GM12878 (cell line): Measurements from ENCODE around the gene CPB2. TPM values are rescaled to one million over a fixed set of nuclear protein-coding genes. Genes with fewer than 3 reads are reported as not detected.
A peak's percentile ranks its signal among the peaks of the same experiment; 100 is the strongest.

Experiments
- BHLHE40 ChIP-seq, 2 experiments: fragments of 450-650 bp in 1 of 2; IDR thresholded peaks; 2 replicates each; pipeline ENCODE4 v1.6.1; 2011 to 2017; ENCODE audit warnings: low read depth in 2 of 2, borderline replicate concordance in 1 of 2, improper control_type of control experiment in 1 of 2, low read length in 1 of 2, mild to moderate bottlenecking in 1 of 2
- CREB1 ChIP-seq: IDR thresholded peaks from 2 replicates; pipeline ENCODE4 v1.6.1; 2012; ENCODE audit warnings: low read depth, mild to moderate bottlenecking, inconsistent platforms
- HDGF ChIP-seq: fragments of 450-650 bp; IDR thresholded peaks from 2 replicates; pipeline ENCODE4 v1.6.1; 2016; ENCODE audit warnings: antibody characterized with exemption
- MEF2B ChIP-seq: fragments of 450-650 bp; IDR thresholded peaks from 2 replicates; pipeline ENCODE4 v1.6.1; 2018; ENCODE audit warnings: mild to moderate bottlenecking, moderate library complexity; ENCODE audit not compliant: partially characterized antibody, poor library complexity, severe bottlenecking
- POLR2AphosphoS2 ChIP-seq: IDR thresholded peaks from 2 replicates; pipeline ENCODE4 v1.6.1; 2011; ENCODE audit warnings: low read depth, mild to moderate bottlenecking, low read length, improper control_type of control experiment, moderate library complexity
- RAD51 ChIP-seq: fragments of 450-650 bp; IDR thresholded peaks from 2 replicates; pipeline ENCODE4 v1.6.1; 2016; ENCODE audit warnings: moderate library complexity, mild to moderate bottlenecking, inconsistent platforms
- RBBP5 ChIP-seq: fragments of 200-600 bp; sonication (generic); conservative IDR thresholded peaks from 2 replicates; pipeline ENCODE4 v1.6.1; 2016
- STAT3 ChIP-seq: IDR thresholded peaks from 2 replicates; pipeline ENCODE4 v1.6.1; 2011; ENCODE audit warnings: low read depth, low read length, improper control_type of control experiment
- ZBED1 ChIP-seq: IDR thresholded peaks from 2 replicates; pipeline ENCODE4 v1.6.1; 2016; ENCODE audit warnings: borderline replicate concordance
- polyA plus RNA-seq, 11 experiments: library from polyadenylated mRNA; depleted of rRNA in 4 of 11; unstranded in 6 of 11; stranded (reverse) in 5 of 11; fragments of >200 nt; fragmentation: Nextera tagmentation in 4 of 11; fragmentation: Illumina TruSeq in 1 of 11; extraction: Ambion mirVana in 4 of 11; extraction: Trizol in 1 of 11; gene quantifications; 1 replicate in 1 of 11; 2 replicates in 10 of 11; pipeline versions ENCODE4 v1.2.1 to v1.2.3, GENCODE V29; 2011 to 2016; ENCODE audit warnings: inconsistent platforms in 2 of 11, missing spikeins in 2 of 11, low read depth in 1 of 11
- total RNA-seq, 4 experiments: library from RNA; depleted of rRNA in 3 of 4; stranded (reverse); fragments of >200 nt in 3 of 4; fragmentation: Illumina TruSeq in 1 of 4; extraction: Trizol in 1 of 4; gene quantifications; 2 replicates each; pipeline versions ENCODE4 v1.2.1 to v1.2.3, GENCODE V29; 2013 to 2021
- TF ChIP-seq, protein P1 (sequence below): fragments of 150-350 bp; IDR thresholded peaks from 2 replicates; pipeline ENCODE4 v1.6.1; 2014; ENCODE audit warnings: mild to moderate bottlenecking, low read depth, low read length
- TF ChIP-seq, protein P2 (sequence below): fragments of 450-650 bp; IDR thresholded peaks from 2 replicates; pipeline ENCODE4 v1.6.1; 2014; ENCODE audit warnings: mild to moderate bottlenecking
- TF ChIP-seq, protein P3 (sequence below): IDR thresholded peaks from 2 replicates; pipeline ENCODE4 v1.6.1; 2011; ENCODE audit warnings: low read depth, low read length, improper control_type of control experiment, borderline replicate concordance

The CPB2 gene
- total and polyA plus RNA-seq, 10 of the 15 experiments (the other 5 are each of a cell fraction or from before 2014, with no cell fraction given) = 0.05 to 0.87 (median 0.13) TPM; not detected in 3

DNA sequence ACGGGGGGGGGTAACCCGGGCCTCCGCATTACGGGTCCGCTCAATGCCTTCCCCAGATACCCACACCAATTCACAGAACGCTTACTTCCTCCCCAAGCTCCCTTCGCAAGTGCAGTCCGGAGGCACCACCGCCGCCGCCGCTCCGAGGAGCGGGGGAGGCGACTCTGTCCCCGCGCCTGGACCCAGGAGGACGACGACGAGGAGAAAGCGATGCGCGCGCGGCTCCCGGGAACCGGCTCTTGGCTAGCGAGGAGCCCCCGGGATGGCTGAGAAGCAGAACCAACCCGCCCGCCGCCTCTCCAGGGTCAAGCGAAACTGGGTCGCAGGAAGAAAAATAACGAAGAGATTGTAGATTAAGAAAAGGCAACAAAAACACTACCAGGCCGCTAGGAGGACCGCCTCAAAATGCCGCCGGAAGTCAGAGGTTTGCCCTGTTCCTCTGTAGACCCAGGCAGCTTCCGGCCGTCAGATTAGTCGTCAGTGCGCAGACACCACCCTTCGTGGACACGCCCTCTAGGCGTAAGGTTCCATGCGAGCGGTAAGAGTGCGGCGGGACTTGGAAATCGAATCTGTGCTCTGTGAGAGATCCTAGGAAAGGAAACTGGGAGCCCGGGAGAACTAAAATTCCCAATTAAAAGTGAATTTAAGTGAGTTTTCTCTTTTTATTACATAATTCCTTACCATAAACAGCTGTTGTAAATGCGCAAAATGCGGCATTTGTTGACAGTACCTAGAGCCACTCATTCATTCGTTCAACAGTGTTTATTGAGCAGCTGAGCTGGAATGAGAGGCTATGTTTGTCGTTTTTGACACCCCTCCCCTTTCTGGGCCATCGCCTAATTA, 52.3 kb downstream of the CPB2 start, which contains the start of gene ZC3H13 (continued):
- TF ChIP-seq POLR2AphosphoS2 (peak; percentile 48; the same call in 1 of the 2 replicates), HDGF (no peak), MEF2B (no peak), CREB1 (peak; percentile 99), RBBP5 (no peak), STAT3 (0 out of 2 replicates have a peak, but pooled peaks have one; percentile 44), BHLHE40 (IDR thresholded peaks at IDR 0.05; ENCODE audit: borderline replicate concordance in 1 of 2, low read depth in 2 of 2, low read length in 1 of 2) (no peak), RAD51 (no peak), ZBED1 (no peak)
- TF ChIP-seq, protein P1, sequence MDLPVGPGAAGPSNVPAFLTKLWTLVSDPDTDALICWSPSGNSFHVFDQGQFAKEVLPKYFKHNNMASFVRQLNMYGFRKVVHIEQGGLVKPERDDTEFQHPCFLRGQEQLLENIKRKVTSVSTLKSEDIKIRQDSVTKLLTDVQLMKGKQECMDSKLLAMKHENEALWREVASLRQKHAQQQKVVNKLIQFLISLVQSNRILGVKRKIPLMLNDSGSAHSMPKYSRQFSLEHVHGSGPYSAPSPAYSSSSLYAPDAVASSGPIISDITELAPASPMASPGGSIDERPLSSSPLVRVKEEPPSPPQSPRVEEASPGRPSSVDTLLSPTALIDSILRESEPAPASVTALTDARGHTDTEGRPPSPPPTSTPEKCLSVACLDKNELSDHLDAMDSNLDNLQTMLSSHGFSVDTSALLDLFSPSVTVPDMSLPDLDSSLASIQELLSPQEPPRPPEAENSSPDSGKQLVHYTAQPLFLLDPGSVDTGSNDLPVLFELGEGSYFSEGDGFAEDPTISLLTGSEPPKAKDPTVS = no peak
- TF ChIP-seq, protein P2, sequence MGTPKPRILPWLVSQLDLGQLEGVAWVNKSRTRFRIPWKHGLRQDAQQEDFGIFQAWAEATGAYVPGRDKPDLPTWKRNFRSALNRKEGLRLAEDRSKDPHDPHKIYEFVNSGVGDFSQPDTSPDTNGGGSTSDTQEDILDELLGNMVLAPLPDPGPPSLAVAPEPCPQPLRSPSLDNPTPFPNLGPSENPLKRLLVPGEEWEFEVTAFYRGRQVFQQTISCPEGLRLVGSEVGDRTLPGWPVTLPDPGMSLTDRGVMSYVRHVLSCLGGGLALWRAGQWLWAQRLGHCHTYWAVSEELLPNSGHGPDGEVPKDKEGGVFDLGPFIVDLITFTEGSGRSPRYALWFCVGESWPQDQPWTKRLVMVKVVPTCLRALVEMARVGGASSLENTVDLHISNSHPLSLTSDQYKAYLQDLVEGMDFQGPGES = no peak
- TF ChIP-seq, protein P3, sequence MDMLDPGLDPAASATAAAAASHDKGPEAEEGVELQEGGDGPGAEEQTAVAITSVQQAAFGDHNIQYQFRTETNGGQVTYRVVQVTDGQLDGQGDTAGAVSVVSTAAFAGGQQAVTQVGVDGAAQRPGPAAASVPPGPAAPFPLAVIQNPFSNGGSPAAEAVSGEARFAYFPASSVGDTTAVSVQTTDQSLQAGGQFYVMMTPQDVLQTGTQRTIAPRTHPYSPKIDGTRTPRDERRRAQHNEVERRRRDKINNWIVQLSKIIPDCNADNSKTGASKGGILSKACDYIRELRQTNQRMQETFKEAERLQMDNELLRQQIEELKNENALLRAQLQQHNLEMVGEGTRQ = no peak
